Heart left ventricle (tissue), 16 donors: Measurements from ENCODE around the gene NANOGP8. TPM values are rescaled to one million over a fixed set of nuclear protein-coding genes. Genes with fewer than 3 reads are reported as not detected.

Source experiments
- ATAC-seq, 4 donors: fragments of 200-7000 bp; cut with Tn5 transposase; one replicate each; pipeline ENCODE4 v1.9.1; 2020 to 2022; ENCODE audit warnings: moderate library complexity in 4 of 4, mild to moderate bottlenecking in 3 of 4, moderate number of reproducible peaks in 1 of 4
- DNase-seq, 5 donors: peaks; one replicate each; pipeline ENCODE4 v3.0.0-alpha.2; 2020
- H3K27ac ChIP-seq, 12 donors: fragments of 200-600 bp; sonication (generic) in 4 of 12; one replicate each; pipeline versions ENCODE4 v1.5.0 to v1.8.0; 2016 to 2022; ENCODE audit warnings: mild to moderate bottlenecking in 2 of 12
- H3K27me3 ChIP-seq, 9 donors: fragments of 200-600 bp; sonication (generic) in 2 of 9; one replicate each; pipeline versions ENCODE4 v1.5.1 to v1.8.0; 2016 to 2022; ENCODE audit warnings: mild to moderate bottlenecking in 3 of 9
- H3K36me3 ChIP-seq, 9 donors: fragments of 200-600 bp; sonication (generic) in 2 of 9; one replicate each; pipeline versions ENCODE4 v1.5.0 to v1.8.0; 2018 to 2022; ENCODE audit warnings: mild to moderate bottlenecking in 2 of 9
- H3K4me1 ChIP-seq, 12 donors: fragments of 200-600 bp; sonication (generic) in 4 of 12; one replicate each; pipeline versions ENCODE4 v1.5.0 to v1.8.0; 2016 to 2022; ENCODE audit warnings: mild to moderate bottlenecking in 3 of 12
- H3K4me3 ChIP-seq, 12 donors: fragments of 200-600 bp; sonication (generic) in 4 of 12; one replicate each; pipeline versions ENCODE4 v1.5.0 to v1.8.0; 2017 to 2022; ENCODE audit warnings: mild to moderate bottlenecking in 9 of 12, moderate library complexity in 4 of 12
- H3K9me3 ChIP-seq, 12 donors: fragments of 200-600 bp; sonication (generic) in 4 of 12; one replicate each; pipeline versions ENCODE4 v1.5.0 to v1.8.0; 2016 to 2022; ENCODE audit warnings: mild to moderate bottlenecking in 1 of 12
- POLR2A ChIP-seq, 2 donors: fragments of 450-650 bp; IDR thresholded peaks; one replicate each; pipeline ENCODE4 v1.6.1; 2017; ENCODE audit warnings: antibody characterized with exemption in 2 of 2, mild to moderate bottlenecking in 2 of 2, moderate library complexity in 2 of 2
- WGBS, 4 donors: extraction: QIAGEN DNeasy Blood & Tissue Kit in 2 of 4; methylation state at CpG; one replicate each; pipeline versions ENCODE4 v1.1.5 to v1.1.7; 2013 to 2018; 5-methylcytosine and 5-hydroxymethylcytosine counted together
- intact Hi-C, 10 donors: fragments of 100-400 bp; cut with DNase I; formaldehyde crosslinking; loops; one replicate each; pipeline versions ENCODE4 v1.11.1 to v1.14.2; 2022
- polyA plus RNA-seq, 2 donors: library from polyadenylated mRNA; stranded (reverse); fragments of 200-250 nt; gene quantifications; one replicate each; pipeline ENCODE4 v1.2.3, GENCODE V29; 2013
- total RNA-seq, 9 donors: library from RNA; depleted of rRNA in 2 of 9; stranded (reverse); fragments of >200 nt in 2 of 9; fragmentation: NEBNext Ultra II Directional in 3 of 9; extraction: Animal tissue kit (Norgen Biotek cat#: 25700) in 3 of 9; gene quantifications; one replicate each; pipeline versions ENCODE4 v1.1.0 to v1.2.4, GENCODE V29; 2016 to 2023
- TF ChIP-seq, protein P1 (sequence below), 12 donors: fragments of 200-600 bp; sonication (generic) in 4 of 12; IDR thresholded peaks; one replicate each; pipeline versions ENCODE4 v1.5.0 to v1.8.0; 2018 to 2022; ENCODE audit warnings: antibody characterized with exemption in 12 of 12, mild to moderate bottlenecking in 5 of 12
- donor health status: ischemic (EF 13 %, LVEDD 7.1; RV severe dilation, severe dysfunction).
- donor health status: healthy with polysubstance abuse.
- donor health status: DM: no; HTN: yes; CAD: no.
- donor health status: DM: no; HTN: no; CAD: no.
- donor health status: ischemic (EF 25% LVEDD 6.9; RV normal size, moderate dysfunction).
- donor health status: ischemic (EF 25% LVEDD 5.7; RV mildly dilated, moderate dysfunction).
- donor health status: healthy.
- donor health status: DM: yes; HTN: yes; CAD: no.
- donor health status: ischemic (EF 35%, LVEDD 5.7; RV mildly dilated, moderate dysfunction).
- donor health status: nonischemic (EF 11% LVEDD 7.7; RV severe dilation, severe dysfunction).
- donor health status: DM: yes; HTN: yes; CAD: no.
- donor health status: PGD.
- donor health status: ischemic (EF 29% LVEDD 5.4; RV normal size, mild dysfunction).
- donor health status: nonischemic (EF 23%, LVEDD 6.1; RV moderate dilation, normal function).

The NANOGP8 gene
- total and polyA plus RNA-seq, 11 donors = 0.34 to 0.47 TPM; not detected in 9

DNA sequence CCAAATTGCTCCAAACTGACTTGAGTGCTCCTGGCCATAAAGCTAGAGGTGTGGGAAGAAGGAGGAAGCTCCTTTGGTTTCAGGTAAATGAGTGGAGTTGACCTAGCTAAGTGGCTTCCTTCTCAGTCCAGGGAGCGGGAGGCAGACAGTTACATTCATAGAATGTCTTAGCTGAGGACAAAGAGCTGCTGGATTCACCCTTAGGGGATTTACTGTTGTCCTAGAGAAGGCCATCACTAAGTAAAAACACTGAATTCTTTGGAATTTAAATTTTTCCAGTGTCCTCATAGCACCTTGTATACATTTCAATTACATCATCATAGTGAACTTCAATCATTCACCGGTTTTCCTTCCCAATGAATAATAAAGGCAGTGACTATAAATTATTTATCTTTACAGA, 27.3 kb upstream of the NANOGP8 start:
- Histone ChIP-seq H3K27ac (no peak overlapping the region), H3K36me3 (no peaks in the 10 kb centered on the region), H3K4me1 (no peaks in the 10 kb centered on the region), H3K4me3 (no peak overlapping the region), H3K9me3 (no peaks in the 10 kb centered on the region), H3K27me3 (no peaks in the 10 kb centered on the region)
- intact Hi-C loops = no loop called here
- TF ChIP-seq POLR2A (IDR thresholded peaks at IDR 0.05) = no peak
- TF ChIP-seq, protein P1, sequence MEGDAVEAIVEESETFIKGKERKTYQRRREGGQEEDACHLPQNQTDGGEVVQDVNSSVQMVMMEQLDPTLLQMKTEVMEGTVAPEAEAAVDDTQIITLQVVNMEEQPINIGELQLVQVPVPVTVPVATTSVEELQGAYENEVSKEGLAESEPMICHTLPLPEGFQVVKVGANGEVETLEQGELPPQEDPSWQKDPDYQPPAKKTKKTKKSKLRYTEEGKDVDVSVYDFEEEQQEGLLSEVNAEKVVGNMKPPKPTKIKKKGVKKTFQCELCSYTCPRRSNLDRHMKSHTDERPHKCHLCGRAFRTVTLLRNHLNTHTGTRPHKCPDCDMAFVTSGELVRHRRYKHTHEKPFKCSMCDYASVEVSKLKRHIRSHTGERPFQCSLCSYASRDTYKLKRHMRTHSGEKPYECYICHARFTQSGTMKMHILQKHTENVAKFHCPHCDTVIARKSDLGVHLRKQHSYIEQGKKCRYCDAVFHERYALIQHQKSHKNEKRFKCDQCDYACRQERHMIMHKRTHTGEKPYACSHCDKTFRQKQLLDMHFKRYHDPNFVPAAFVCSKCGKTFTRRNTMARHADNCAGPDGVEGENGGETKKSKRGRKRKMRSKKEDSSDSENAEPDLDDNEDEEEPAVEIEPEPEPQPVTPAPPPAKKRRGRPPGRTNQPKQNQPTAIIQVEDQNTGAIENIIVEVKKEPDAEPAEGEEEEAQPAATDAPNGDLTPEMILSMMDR (IDR thresholded peaks at IDR 0.05) = no peak
- no peak for ATAC-seq
- 93 to 97% (median 97%) methylated on average over 2 of the region's 2 CpGs for WGBS, 4 donors
- DNase-seq = no peak

DNA sequence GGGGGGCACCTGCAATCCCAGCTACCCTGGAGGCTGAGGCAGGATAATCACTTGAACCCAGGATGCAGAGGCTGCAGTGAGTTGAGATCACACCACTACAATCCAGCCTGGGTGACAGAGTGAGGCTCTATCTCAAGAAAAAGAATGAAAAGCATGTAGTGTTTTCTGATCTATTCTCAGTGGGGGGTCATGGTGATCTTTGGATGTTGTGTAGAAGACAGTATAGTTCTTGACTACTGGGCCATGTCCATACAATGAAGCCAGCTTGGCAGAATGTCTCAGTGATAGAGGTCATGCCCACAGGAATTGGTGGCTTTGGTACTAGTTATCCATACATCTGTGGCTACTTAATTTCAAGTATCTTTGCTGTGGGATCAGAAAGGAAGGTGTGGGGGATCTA, 26.8 kb upstream of the NANOGP8 start:
- no peak for ATAC-seq
- intact Hi-C loops = no loop called here
- no peaks in the 10 kb centered on the region for H3K27me3 ChIP-seq
- H3K9me3 ChIP-seq = no peaks in the 10 kb centered on the region
- TF ChIP-seq POLR2A (IDR thresholded peaks at IDR 0.05) = no peak
- TF ChIP-seq, protein P1 (IDR thresholded peaks at IDR 0.05) = no peak
- no peak overlapping the region for H3K4me3 ChIP-seq
- H3K4me1 ChIP-seq = no peaks in the 10 kb centered on the region
- H3K36me3 ChIP-seq = no peaks in the 10 kb centered on the region
- DNase-seq = no peak
- no peak overlapping the region for H3K27ac ChIP-seq

DNA sequence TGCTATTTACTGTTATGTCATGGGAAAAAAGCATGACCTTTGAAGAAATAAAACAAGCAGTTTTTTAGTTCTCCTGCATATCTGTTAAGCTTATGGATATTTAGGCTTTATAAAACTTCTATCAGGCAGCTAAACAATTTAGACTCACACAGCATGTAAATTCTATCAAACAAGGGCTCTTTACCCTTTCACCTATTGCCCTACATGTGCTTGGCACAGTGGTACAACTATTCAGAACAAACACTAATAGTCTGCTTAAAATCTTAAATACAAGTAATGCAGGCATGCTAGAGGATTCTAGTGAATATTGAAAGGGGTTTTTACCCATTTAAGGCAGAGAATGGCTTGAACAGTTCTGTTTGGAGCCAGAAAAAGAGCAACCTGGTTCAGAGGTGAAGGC, 23.4 kb upstream of the NANOGP8 start:
- Histone ChIP-seq H3K27ac (no peak overlapping the region), H3K27me3 (no peaks in the 10 kb centered on the region), H3K36me3 (no peaks in the 10 kb centered on the region), H3K9me3 (no peaks in the 10 kb centered on the region), H3K4me1 (no peaks in the 10 kb centered on the region), H3K4me3 (no peak overlapping the region)
- TF ChIP-seq, protein P1 (IDR thresholded peaks at IDR 0.05) = no peak
- no peak for TF ChIP-seq POLR2A (IDR thresholded peaks at IDR 0.05)
- ATAC-seq = no peak
- intact Hi-C loops = no loop called here
- no peak for DNase-seq

DNA sequence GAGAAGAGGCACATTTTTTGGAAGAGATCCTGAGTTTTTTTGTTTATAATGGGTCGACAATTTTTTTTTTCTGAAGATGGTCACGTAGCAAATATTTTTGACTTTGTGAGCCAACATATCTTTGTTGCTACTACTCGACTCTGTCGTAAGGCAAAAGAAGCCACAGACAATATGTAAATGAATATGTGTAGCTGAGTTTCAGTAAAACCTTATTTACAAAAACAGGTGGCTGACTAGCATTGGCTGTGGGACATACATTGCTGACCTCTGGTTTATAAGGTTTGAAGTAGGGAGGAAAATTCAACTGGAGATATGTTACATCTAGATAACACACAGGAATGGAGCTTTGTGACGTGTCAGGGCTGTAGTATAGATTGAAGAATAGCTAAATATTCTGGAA, 22.5 kb upstream of the NANOGP8 start:
- DNase-seq (no peak), ATAC-seq (no peak)
- no peaks in the 10 kb centered on the region for H3K4me1 ChIP-seq
- H3K36me3 ChIP-seq = no peaks in the 10 kb centered on the region
- WGBS, 4 donors = 90 to 93% (median 91%) methylated on average over 5 of the region's 5 CpGs
- H3K27ac ChIP-seq = no peak overlapping the region
- no peak overlapping the region for H3K4me3 ChIP-seq
- no peaks in the 10 kb centered on the region for H3K9me3 ChIP-seq
- TF ChIP-seq POLR2A (IDR thresholded peaks at IDR 0.05) = no peak
- TF ChIP-seq, protein P1 (IDR thresholded peaks at IDR 0.05) = no peak
- no peaks in the 10 kb centered on the region for H3K27me3 ChIP-seq
- intact Hi-C loops = no loop called here
